ENCODE data around the gene USB1.
"Not testable (repeated sequence)": the region's sequence is repeated elsewhere in the genome, so short reads cannot be mapped to it uniquely, and the experiment has no call there.

The USB1 gene

GRCh38 chr16:57996406-57997175 is 4.6 kb upstream of the USB1 start:
- no peak for DNase-seq

GRCh38 chr16:57997176-57997527 is 4.1 kb upstream of the USB1 start:
- no peak for DNase-seq

- no peak for DNase-seq
Measured at GRCh38 chr16:57997528-57998265, 3.5 kb upstream of the USB1 start.

- peak; percentile 78 for DNase-seq
Measured at GRCh38 chr16:57998486-57998885, 2.7 kb upstream of the USB1 start.

GRCh38 chr16:57998992-57999365 is 2.2 kb upstream of the USB1 start:
- no peak for DNase-seq

GRCh38 chr16:57999366-57999970 is 1.7 kb upstream of the USB1 start:
- peak; percentile 43 for DNase-seq

- peak; percentile 32 for DNase-seq
Measured at GRCh38 chr16:57999971-58000705, 1.1 kb upstream of the USB1 start, which contains the start of gene ZNF319. Gene ZNF319 (minus strand): TSS chr16:58000672. CDS start chr16:57998265, 2,407 bp downstream.

- DNase-seq, result no peak
Measured at GRCh38 chr16:58001781-58002415, 691 bp downstream of the USB1 start.

- no peak for DNase-seq
Measured at GRCh38 chr16:58002416-58002800, 1.2 kb downstream of the USB1 start.

GRCh38 chr16:58002936-58003335 is 1.7 kb downstream of the USB1 start:
- DNase-seq, result no peak

GRCh38 chr16:58004736-58005135 is 3.5 kb downstream of the USB1 start:
- DNase-seq, result not testable (repeated sequence)

GRCh38 chr16:58009856-58010416 is 8.7 kb downstream of the USB1 start:
- no peak for DNase-seq

- DNase-seq, result no peak
Measured at GRCh38 chr16:58010886-58011285, 9.7 kb downstream of the USB1 start.

- no peak for DNase-seq
Measured at GRCh38 chr16:58011652-58012051, 10.4 kb downstream of the USB1 start.

- DNase-seq, result no peak
Measured at GRCh38 chr16:58012481-58012880, 11.3 kb downstream of the USB1 start.

- DNase-seq, result no peak
Measured at GRCh38 chr16:58013201-58013956, 12.2 kb downstream of the USB1 start.

GRCh38 chr16:58016840-58017446 is 15.7 kb downstream of the USB1 start:
- DNase-seq, result no peak

- no peak for DNase-seq
Measured at GRCh38 chr16:58018803-58019202, 17.6 kb downstream of the USB1 start.

GRCh38 chr16:58019866-58020538 is 18.8 kb downstream of the USB1 start:
- DNase-seq, result no peak

Measured in stimulated activated CD4-positive, alpha-beta T cell treated with anti-CD3 and anti-CD28 coated beads, Interleukin-15, amount 100 ng/mL, for 24 hours (primary cell).